ENCODE data around the gene IFNAR1.

The IFNAR1 gene

GRCh38 chr21:33324291-33325221 is at the start of gene IFNAR1:
Gene IFNAR1 (plus strand): TSS chr21:33324970. CDS start chr21:33325056, 86 bp downstream.
- peak; percentile 97 for DNase-seq

GRCh38 chr21:33278721-33279120 is 46.0 kb upstream of the IFNAR1 start:
- DNase-seq: no peak

- no peak for DNase-seq
These were observed 45.4 kb upstream of the IFNAR1 start for GRCh38 chr21:33279330-33279820.

GRCh38 chr21:33281096-33281652 is 43.6 kb upstream of the IFNAR1 start:
- no peak for DNase-seq

GRCh38 chr21:33283203-33283602 is 41.6 kb upstream of the IFNAR1 start:
- no peak for DNase-seq

- no peak for DNase-seq
These were observed 38.7 kb upstream of the IFNAR1 start for GRCh38 chr21:33286076-33286475.

- no peak for DNase-seq
These were observed 37.9 kb upstream of the IFNAR1 start for GRCh38 chr21:33286600-33287456.

- no peak for DNase-seq
These were observed 35.5 kb upstream of the IFNAR1 start for GRCh38 chr21:33289199-33289819.

GRCh38 chr21:33290441-33290840 is 34.3 kb upstream of the IFNAR1 start:
- DNase-seq: no peak

GRCh38 chr21:33291686-33292085 is 33.1 kb upstream of the IFNAR1 start:
- no peak for DNase-seq

GRCh38 chr21:33292724-33293123 is 32.0 kb upstream of the IFNAR1 start:
- no peak for DNase-seq

GRCh38 chr21:33293136-33293535 is 31.6 kb upstream of the IFNAR1 start:
- DNase-seq: no peak

GRCh38 chr21:33293811-33294216 is 31.0 kb upstream of the IFNAR1 start:
- DNase-seq: no peak

GRCh38 chr21:33296156-33296555 is 28.6 kb upstream of the IFNAR1 start:
- no peak for DNase-seq

- DNase-seq: peak; percentile 38
These were observed 25.5 kb upstream of the IFNAR1 start for GRCh38 chr21:33299181-33299752.

- peak; percentile 73 for DNase-seq
These were observed 23.8 kb upstream of the IFNAR1 start for GRCh38 chr21:33300701-33301631.

- DNase-seq: no peak
These were observed 23.2 kb upstream of the IFNAR1 start for GRCh38 chr21:33301632-33302002.

- DNase-seq: no peak
These were observed 22.7 kb upstream of the IFNAR1 start for GRCh38 chr21:33302055-33302454.

GRCh38 chr21:33302796-33303195 is 22.0 kb upstream of the IFNAR1 start:
- DNase-seq: no peak

GRCh38 chr21:33305344-33305671 is 19.5 kb upstream of the IFNAR1 start:
- no peak for DNase-seq

GRCh38 chr21:33305938-33306337 is 18.8 kb upstream of the IFNAR1 start:
- no peak for DNase-seq

Data from KG1 (cell line).